ENCODE results near the gene AFF1. TPM values are rescaled to one million over a fixed set of nuclear protein-coding genes. Genes with fewer than 3 reads are reported as not detected.

AFF1 gene
- total and polyA plus RNA-seq, 2 of the 4 experiments (the other 2 are of a cell fraction): 7.0 to 9.6 TPM

DNA sequence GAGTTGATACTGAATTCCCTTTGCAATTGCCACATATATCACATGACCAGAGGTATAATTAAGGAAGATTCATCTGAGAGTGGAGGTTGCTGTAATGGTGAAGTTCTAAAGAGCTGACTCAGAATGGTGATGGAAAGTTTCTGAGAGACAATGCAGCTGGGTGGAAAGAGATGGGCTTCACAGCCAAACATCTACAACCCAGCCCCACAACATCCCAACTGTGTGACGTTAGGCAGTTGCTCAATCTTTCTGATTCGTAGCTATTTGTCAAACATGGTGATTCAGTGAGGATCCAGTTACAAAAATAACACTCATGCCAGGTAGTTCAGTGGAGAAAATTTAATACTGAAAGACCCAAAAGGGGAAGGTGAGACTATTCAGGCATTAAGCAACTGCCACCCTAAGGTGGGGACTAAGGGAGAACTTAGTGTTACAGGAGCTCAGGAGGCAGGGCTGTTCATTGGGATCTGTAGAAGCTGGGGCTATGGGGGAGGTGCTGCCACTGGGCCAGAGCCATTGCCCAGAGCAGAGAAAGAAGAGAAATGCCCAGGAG, 6.9 kb upstream of the AFF1 start (continued):
- TF ChIP-seq CHD1 (IDR thresholded peaks at IDR 0.05; ENCODE audit: low read depth, low read length): no peak

DNA sequence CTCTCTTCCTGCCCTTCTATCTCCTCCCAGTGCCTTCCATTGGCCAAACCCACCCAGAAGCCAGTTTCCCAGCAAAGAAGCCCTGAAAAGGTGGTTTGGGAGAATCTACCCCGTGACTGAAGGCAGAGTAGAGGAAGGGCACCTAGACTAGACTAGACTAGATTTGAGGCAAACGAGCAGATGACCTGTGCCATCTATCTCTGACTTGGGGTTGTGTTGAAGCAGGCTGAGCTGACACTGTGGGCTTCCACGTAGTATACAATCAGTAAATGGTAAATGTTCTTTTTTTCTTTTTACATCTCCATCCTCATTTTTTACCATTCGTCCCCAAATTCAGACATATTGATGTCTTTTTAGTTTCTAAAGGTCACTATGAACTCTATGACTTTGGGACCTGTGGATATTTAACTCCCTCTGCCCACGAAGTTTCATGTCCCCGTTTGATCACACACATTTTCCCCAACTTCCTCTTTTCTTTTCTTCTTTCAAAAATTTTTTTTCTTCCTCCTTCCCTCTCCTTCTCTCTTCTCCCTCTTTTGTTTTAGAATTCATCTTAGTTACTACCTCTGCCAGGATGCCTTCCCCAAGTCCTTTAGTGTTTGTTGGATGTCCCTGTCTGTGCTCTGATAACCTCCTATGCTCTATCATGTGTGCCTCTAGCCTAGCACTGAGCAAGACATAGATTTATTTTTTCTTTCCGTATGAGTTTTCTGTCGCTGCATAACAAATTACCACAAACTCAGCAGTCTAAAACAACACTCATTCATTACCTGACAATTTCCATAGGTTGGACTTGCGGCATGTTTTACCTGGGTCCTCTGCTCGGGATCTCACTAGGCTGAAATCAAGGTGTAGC, 6.2 kb upstream of the AFF1 start:
- H3K4me2 ChIP-seq (ENCODE audit: low read depth, low read length): no peak overlapping the region
- H2BK20ac ChIP-seq (ENCODE audit: low read depth, low read length): peak overlapping the region; percentile 93
- peaks cover 13% of the 10 kb centered on the region for H3K9me1 ChIP-seq (ENCODE audit: insufficient read depth, low read length)
- peak overlapping the region; percentile 98 for H2BK15ac ChIP-seq (ENCODE audit: low read depth, low read length)
- peak overlapping the region; percentile 13 to 69 for H4K8ac ChIP-seq (ENCODE audit: low read depth in 2 of 2, low read length in 2 of 2)
- H3K27ac ChIP-seq (ENCODE audit: insufficient read depth, low read length): peak overlapping the region; percentile 73
- peak overlapping the region; percentile 81 for H4K5ac ChIP-seq (ENCODE audit: low read depth, low read length)
- H3K56ac ChIP-seq (ENCODE audit: extremely low read depth, insufficient read depth, low read length): no peak overlapping the region
- H3K18ac ChIP-seq (ENCODE audit: low read depth, low read length): peak overlapping the region; percentile 94
- peak overlapping the region; percentile 97 for H2BK120ac ChIP-seq (ENCODE audit: low read depth, low read length)
- H2AFZ ChIP-seq (replicated peaks; ENCODE audit: low read length, poor library complexity): peak overlapping the region; percentile 53
- peak overlapping the region; percentile 95 for H2AK5ac ChIP-seq (ENCODE audit: low read depth, low read length)
- dilution Hi-C loops (cut with HindIII; ENCODE audit: low sequenced_read_pairs, unreplicated experiment): no loop called here
- peak overlapping the region; percentile 72 for H2BK5ac ChIP-seq (ENCODE audit: low read depth, low read length, poor library complexity, severe bottlenecking)
- H3K4ac ChIP-seq (ENCODE audit: low read depth, low read length): peak overlapping the region; percentile 88
- H3K14ac ChIP-seq (replicated peaks; ENCODE audit: low read depth, low read length): peak overlapping the region; percentile 92
- peaks cover 9% of the 10 kb centered on the region for H3K4me1 ChIP-seq (ENCODE audit: control insufficient read depth, insufficient read depth, low read length)
- H3K9ac ChIP-seq (ENCODE audit: low read depth, low read length): no peak overlapping the region
- intact Hi-C loops (cut with micrococcal nuclease): loop anchor here (10.0 kb wide), 1 partner anchor 196 kb away; no protein-coding TSS in a partner anchor
- no peak overlapping the region for H3K4me3 ChIP-seq (ENCODE audit: insufficient read depth, low read depth, low read length)
- H3K9me3 ChIP-seq (ENCODE audit: control insufficient read depth, insufficient read depth, low read length): no peaks in the 10 kb centered on the region
- H3K79me1 ChIP-seq (ENCODE audit: low read depth in 1 of 2, low read length in 2 of 2): peaks cover 0 to 12% of the 10 kb centered on the region in 2 experiments; a peak in 3 of 4 replicates
- no peak for DNase-seq
- H3K27me3 ChIP-seq (ENCODE audit: control insufficient read depth, insufficient read depth, low read length): no peaks in the 10 kb centered on the region
- no TSS peak for BruUV-seq (replicated peaks)
- peak overlapping the region; percentile 33; the same call in 1 of the 2 replicates for H3K23ac ChIP-seq (ENCODE audit: low read depth, low read length)
- ChIA-PET POLR2A (ENCODE audit: unreplicated experiment) (no interaction called here), CTCF (interaction anchor here (0.6 to 1.6 kb wide), 2 partner anchors 11 to 432 kb away, joined by 3 read pairs; no protein-coding TSS in a partner anchor)
- WGBS, 2 experiments (ENCODE audit: extremely low coverage in 2 of 2, insufficient read length in 1 of 2): 78 to 94% methylated on average over 3 to 4 of the region's 10 CpGs
- H3K36me3 ChIP-seq (ENCODE audit: control insufficient read depth, insufficient read depth, low read length): no peaks in the 10 kb centered on the region
- in situ Hi-C loops (cut with MboI; ENCODE audit: low sequenced_read_pairs): no loop called here
- H4K91ac ChIP-seq (ENCODE audit: insufficient read depth, low read depth, low read length): peak overlapping the region; percentile 83
- H2AK9ac ChIP-seq (replicated peaks; ENCODE audit: low read depth, low read length, poor library complexity): peak overlapping the region; percentile 67
- H4K20me1 ChIP-seq (ENCODE audit: insufficient read depth, low read length): no peaks in the 10 kb centered on the region
- ATAC-seq (ENCODE audit: low read depth): no peak; the same call in 1 of the 2 replicates
- TF ChIP-seq NFE2L2 (IDR thresholded peaks at IDR 0.05; ENCODE audit: low read depth, low read length) (no peak), BHLHE40 (IDR thresholded peaks at IDR 0.05; ENCODE audit: low read depth, low read length) (no peak), MAZ (IDR thresholded peaks at IDR 0.05; ENCODE audit: borderline replicate concordance, low read depth, low read length) (no peak), MAFK (IDR thresholded peaks at IDR 0.05; ENCODE audit: low read depth, low read length) (no peak), RCOR1 (IDR thresholded peaks at IDR 0.05; ENCODE audit: insufficient replicate concordance, low read length) (no peak), SMC3 (IDR thresholded peaks at IDR 0.05; ENCODE audit: low read depth, low read length) (no peak), RFX5 (IDR thresholded peaks at IDR 0.05; ENCODE audit: low read depth, low read length) (no peak), CEBPB (IDR thresholded peaks at IDR 0.05; ENCODE audit: low read depth, low read length) (no peak), RAD21 (IDR thresholded peaks at IDR 0.05; ENCODE audit: low read length) (no peak), FOS (IDR thresholded peaks at IDR 0.05; ENCODE audit: low read depth, low read length) (no peak)
- TF ChIP-seq, protein P1, sequence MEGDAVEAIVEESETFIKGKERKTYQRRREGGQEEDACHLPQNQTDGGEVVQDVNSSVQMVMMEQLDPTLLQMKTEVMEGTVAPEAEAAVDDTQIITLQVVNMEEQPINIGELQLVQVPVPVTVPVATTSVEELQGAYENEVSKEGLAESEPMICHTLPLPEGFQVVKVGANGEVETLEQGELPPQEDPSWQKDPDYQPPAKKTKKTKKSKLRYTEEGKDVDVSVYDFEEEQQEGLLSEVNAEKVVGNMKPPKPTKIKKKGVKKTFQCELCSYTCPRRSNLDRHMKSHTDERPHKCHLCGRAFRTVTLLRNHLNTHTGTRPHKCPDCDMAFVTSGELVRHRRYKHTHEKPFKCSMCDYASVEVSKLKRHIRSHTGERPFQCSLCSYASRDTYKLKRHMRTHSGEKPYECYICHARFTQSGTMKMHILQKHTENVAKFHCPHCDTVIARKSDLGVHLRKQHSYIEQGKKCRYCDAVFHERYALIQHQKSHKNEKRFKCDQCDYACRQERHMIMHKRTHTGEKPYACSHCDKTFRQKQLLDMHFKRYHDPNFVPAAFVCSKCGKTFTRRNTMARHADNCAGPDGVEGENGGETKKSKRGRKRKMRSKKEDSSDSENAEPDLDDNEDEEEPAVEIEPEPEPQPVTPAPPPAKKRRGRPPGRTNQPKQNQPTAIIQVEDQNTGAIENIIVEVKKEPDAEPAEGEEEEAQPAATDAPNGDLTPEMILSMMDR (conservative IDR thresholded peaks at IDR 0.05; ENCODE audit: low read depth, low read length): no peak
- TF ChIP-seq, protein P2, sequence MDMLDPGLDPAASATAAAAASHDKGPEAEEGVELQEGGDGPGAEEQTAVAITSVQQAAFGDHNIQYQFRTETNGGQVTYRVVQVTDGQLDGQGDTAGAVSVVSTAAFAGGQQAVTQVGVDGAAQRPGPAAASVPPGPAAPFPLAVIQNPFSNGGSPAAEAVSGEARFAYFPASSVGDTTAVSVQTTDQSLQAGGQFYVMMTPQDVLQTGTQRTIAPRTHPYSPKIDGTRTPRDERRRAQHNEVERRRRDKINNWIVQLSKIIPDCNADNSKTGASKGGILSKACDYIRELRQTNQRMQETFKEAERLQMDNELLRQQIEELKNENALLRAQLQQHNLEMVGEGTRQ (IDR thresholded peaks at IDR 0.05; ENCODE audit: low read depth, low read length): no peak

All from IMR-90 (cell line).